Measurements from ENCODE around the gene COPZ2.
"Not testable (repeated sequence)": the region's sequence is repeated elsewhere in the genome, so short reads cannot be mapped to it uniquely, and the experiment has no call there.

Gene COPZ2

DNA sequence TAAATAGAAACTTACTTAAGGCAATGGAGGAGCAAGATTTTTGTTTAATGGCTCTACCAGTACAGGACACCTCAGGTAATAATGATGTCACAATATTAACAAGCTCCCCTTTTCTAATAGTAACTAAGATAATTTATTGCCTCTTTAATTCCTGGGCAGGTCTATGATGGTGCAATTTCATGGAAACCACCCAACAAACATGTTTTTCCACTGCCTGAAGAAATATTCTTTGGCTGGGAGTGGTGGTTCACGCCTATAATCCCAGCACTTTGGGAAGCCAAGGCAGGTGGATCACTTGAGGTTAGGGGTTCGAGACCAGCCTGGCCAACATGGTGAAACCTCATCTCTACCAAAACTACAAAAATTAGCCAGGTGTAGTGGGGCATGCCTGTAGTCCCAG lies 30.2 kb upstream of the COPZ2 start:
- not testable (repeated sequence) for H3K4me1 ChIP-seq (ENCODE audit: control insufficient read depth, insufficient read depth, low read length); H3K4me3 ChIP-seq (ENCODE audit: low read depth, low read length); H3K9me3 ChIP-seq (ENCODE audit: control insufficient read depth, insufficient read depth, low read length); H3K9ac ChIP-seq (ENCODE audit: low read depth, low read length); H3K27ac ChIP-seq (ENCODE audit: low read depth, low read length); H3K27me3 ChIP-seq (ENCODE audit: control insufficient read depth, insufficient read depth, low read length)
- peaks cover 85% of the 10 kb centered on the region for H3K36me3 ChIP-seq (ENCODE audit: control insufficient read depth, insufficient read depth, low read length)

DNA sequence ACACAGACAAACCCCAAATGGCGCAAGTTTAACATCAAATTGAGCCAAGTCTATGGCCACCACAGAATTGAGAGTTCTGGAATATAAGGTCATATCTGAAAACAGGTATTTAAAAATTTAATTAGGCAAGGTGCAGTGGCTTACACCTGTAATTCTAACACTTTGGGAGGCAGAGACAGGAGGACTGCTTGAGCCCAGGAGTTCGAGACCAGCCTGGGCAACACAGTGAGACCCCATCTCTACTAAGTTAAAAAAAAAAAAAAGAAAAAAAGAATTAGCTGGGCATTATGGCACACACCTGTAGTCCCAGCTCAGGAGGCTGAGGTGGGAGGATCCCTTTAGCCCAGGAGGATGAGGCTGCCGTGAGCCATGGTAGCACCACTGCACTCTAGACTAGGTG lies 29.6 kb upstream of the COPZ2 start:
- Histone ChIP-seq H3K27ac (ENCODE audit: low read depth, low read length) (peak overlapping the region; percentile 4), H3K9ac (ENCODE audit: low read depth, low read length) (no peak overlapping the region), H3K4me1 (ENCODE audit: control insufficient read depth, insufficient read depth, low read length) (peaks cover 9% of the 10 kb centered on the region), H3K27me3 (ENCODE audit: control insufficient read depth, insufficient read depth, low read length) (no peaks in the 10 kb centered on the region), H3K36me3 (ENCODE audit: control insufficient read depth, insufficient read depth, low read length) (peaks cover 88% of the 10 kb centered on the region), H3K9me3 (ENCODE audit: control insufficient read depth, insufficient read depth, low read length) (no peaks in the 10 kb centered on the region), H3K4me3 (ENCODE audit: low read depth, low read length) (no peak overlapping the region)

DNA sequence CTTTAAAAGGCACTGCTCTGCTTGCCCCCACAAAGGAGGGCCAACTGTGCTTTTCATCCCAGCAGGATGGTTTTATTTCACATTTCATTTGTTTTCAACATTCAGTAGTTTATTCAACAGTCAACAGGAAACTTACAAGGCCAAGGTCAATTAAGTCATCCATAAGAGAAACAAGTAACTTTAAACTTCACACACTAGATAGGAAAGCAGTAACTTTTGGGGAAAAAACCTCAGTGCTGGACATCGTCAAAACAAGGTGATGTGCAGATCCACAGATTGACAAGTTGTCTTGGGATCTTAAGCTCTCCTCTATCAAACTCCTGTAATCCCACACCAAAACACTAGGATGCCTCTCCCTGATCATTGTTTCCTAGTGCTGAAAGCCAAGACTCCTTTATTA lies 29.1 kb upstream of the COPZ2 start:
- no peak overlapping the region for H3K4me3 ChIP-seq (ENCODE audit: low read depth, low read length)
- H3K36me3 ChIP-seq (ENCODE audit: control insufficient read depth, insufficient read depth, low read length), result peaks cover 88% of the 10 kb centered on the region
- H3K9ac ChIP-seq (ENCODE audit: low read depth, low read length), result no peak overlapping the region
- H3K4me1 ChIP-seq (ENCODE audit: control insufficient read depth, insufficient read depth, low read length), result peaks cover 9% of the 10 kb centered on the region
- peak overlapping the region; percentile 4 for H3K27ac ChIP-seq (ENCODE audit: low read depth, low read length)
- no peaks in the 10 kb centered on the region for H3K9me3 ChIP-seq (ENCODE audit: control insufficient read depth, insufficient read depth, low read length)
- no peaks in the 10 kb centered on the region for H3K27me3 ChIP-seq (ENCODE audit: control insufficient read depth, insufficient read depth, low read length)

DNA sequence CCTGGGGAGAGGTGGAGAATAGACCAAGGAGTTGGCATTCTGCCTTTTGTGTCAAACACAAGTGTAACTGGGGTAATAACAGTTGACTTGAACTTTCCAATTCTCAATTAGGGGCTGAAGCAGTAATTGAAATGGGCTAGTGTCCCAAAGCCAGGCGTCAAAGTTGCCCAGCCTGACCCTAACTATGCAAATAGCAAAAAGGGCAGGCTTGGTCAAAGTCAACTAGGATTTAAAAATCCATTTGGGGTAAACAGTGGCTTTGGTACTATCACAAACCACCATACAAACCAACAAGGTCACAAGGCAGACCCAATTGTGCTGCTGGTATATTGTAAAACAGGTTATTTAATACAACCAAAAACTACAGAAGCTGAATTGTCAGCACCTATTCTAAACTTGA lies 28.6 kb upstream of the COPZ2 start:
- H3K9me3 ChIP-seq (ENCODE audit: control insufficient read depth, insufficient read depth, low read length), result no peaks in the 10 kb centered on the region
- no peaks in the 10 kb centered on the region for H3K27me3 ChIP-seq (ENCODE audit: control insufficient read depth, insufficient read depth, low read length)
- H3K9ac ChIP-seq (ENCODE audit: low read depth, low read length), result no peak overlapping the region
- H3K36me3 ChIP-seq (ENCODE audit: control insufficient read depth, insufficient read depth, low read length), result peaks cover 87% of the 10 kb centered on the region
- H3K27ac ChIP-seq (ENCODE audit: low read depth, low read length), result peak overlapping the region; percentile 65
- H3K4me1 ChIP-seq (ENCODE audit: control insufficient read depth, insufficient read depth, low read length), result peaks cover 9% of the 10 kb centered on the region
- no peak overlapping the region for H3K4me3 ChIP-seq (ENCODE audit: low read depth, low read length)

DNA sequence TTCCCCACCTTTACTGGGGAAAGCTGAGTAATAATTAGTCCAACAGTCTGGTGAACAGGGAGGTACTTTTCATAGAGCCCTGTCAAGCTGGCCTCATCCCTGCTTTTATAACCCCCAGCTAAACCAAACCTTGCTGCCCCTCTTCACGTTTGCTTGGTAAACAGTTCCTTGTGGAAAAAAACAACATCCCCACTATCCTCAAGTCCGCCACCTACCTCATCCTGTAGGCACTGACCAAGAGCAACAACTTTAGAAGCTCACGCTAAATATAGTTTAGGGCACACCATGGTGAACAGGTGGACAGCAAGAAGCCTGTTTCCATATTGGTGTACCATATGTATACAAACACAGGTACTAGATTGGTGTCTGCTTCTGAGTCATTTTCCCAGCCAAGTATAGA lies 27.0 kb upstream of the COPZ2 start:
- H3K27me3 ChIP-seq (ENCODE audit: control insufficient read depth, insufficient read depth, low read length), result no peaks in the 10 kb centered on the region
- peaks cover 9% of the 10 kb centered on the region for H3K4me1 ChIP-seq (ENCODE audit: control insufficient read depth, insufficient read depth, low read length)
- H3K4me3 ChIP-seq (ENCODE audit: low read depth, low read length), result no peak overlapping the region
- H3K27ac ChIP-seq (ENCODE audit: low read depth, low read length), result no peak overlapping the region
- H3K9me3 ChIP-seq (ENCODE audit: control insufficient read depth, insufficient read depth, low read length), result no peaks in the 10 kb centered on the region
- peaks cover 83% of the 10 kb centered on the region for H3K36me3 ChIP-seq (ENCODE audit: control insufficient read depth, insufficient read depth, low read length)
- no peak overlapping the region for H3K9ac ChIP-seq (ENCODE audit: low read depth, low read length)

DNA sequence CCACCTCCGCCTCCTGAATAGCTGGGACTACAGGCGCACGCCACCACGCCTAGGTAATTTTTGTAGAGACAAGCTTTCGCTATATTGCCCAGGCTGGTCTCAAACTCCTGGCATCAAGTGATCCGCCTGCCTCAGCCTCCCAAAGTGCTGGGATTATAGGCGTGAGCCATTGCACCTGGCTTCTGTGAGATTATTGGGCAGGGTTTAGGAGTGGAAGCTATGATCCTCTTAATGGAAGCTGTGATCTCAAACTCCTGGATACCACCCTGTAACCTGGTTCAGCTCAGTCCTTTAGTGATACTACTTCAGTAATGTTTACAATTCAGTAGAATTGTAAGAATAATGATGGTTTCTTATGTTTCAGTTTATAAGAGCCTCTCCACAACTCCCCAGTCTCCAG lies 24.7 kb upstream of the COPZ2 start:
- peaks cover 88% of the 10 kb centered on the region for H3K36me3 ChIP-seq (ENCODE audit: control insufficient read depth, insufficient read depth, low read length)
- peaks cover 9% of the 10 kb centered on the region for H3K4me1 ChIP-seq (ENCODE audit: control insufficient read depth, insufficient read depth, low read length)
- no peak overlapping the region for H3K27ac ChIP-seq (ENCODE audit: low read depth, low read length)
- no peaks in the 10 kb centered on the region for H3K9me3 ChIP-seq (ENCODE audit: control insufficient read depth, insufficient read depth, low read length)
- no peak overlapping the region for H3K4me3 ChIP-seq (ENCODE audit: low read depth, low read length)
- no peaks in the 10 kb centered on the region for H3K27me3 ChIP-seq (ENCODE audit: control insufficient read depth, insufficient read depth, low read length)
- no peak overlapping the region for H3K9ac ChIP-seq (ENCODE audit: low read depth, low read length)

DNA sequence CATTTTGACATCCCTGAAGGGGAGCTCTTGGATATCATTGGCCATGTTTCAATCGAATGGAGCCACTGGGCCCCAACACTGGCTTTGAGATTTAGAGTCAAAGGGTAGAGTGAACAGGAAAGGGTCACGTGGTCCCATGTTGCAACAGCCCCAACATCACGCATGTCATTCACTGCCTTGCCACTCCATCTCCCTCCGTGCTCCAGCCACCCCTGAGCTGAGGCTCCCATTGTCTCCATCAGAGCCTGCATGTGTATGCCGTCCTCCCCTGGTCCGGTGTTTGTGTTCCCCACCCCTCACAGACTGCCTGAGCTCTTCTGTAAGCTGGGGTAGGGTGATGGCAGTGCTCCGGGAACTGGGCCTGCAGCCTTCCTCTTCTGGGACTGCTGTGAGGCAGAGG lies 22.7 kb upstream of the COPZ2 start:
- Histone ChIP-seq H3K9me3 (ENCODE audit: control insufficient read depth, insufficient read depth, low read length) (no peaks in the 10 kb centered on the region), H3K27me3 (ENCODE audit: control insufficient read depth, insufficient read depth, low read length) (no peaks in the 10 kb centered on the region), H3K36me3 (ENCODE audit: control insufficient read depth, insufficient read depth, low read length) (peaks cover 85% of the 10 kb centered on the region), H3K9ac (ENCODE audit: low read depth, low read length) (no peak overlapping the region), H3K4me1 (ENCODE audit: control insufficient read depth, insufficient read depth, low read length) (peaks cover 11% of the 10 kb centered on the region), H3K27ac (ENCODE audit: low read depth, low read length) (no peak overlapping the region), H3K4me3 (ENCODE audit: low read depth, low read length) (no peak overlapping the region)

DNA sequence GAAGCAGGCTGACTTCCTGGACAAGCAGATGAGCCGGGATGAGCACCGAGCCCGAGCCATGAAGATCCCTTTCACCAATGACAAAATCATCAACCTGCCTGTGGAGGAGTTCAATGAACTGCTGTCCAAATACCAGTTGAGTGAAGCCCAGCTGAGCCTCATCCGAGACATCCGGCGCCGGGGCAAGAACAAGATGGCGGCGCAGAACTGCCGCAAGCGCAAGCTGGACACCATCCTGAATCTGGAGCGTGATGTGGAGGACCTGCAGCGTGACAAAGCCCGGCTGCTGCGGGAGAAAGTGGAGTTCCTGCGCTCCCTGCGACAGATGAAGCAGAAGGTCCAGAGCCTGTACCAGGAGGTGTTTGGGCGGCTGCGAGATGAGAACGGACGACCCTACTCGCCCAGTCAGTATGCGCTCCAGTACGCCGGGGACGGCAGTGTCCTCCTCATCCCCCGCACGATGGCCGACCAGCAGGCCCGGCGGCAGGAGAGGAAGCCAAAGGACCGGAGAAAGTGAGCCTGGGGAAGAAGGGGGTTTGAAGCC lies 21.6 kb upstream of the COPZ2 start:
- peaks cover 11% of the 10 kb centered on the region for H3K4me1 ChIP-seq (ENCODE audit: control insufficient read depth, insufficient read depth, low read length)
- H3K9me3 ChIP-seq (ENCODE audit: control insufficient read depth, insufficient read depth, low read length), result no peaks in the 10 kb centered on the region
- H3K27me3 ChIP-seq (ENCODE audit: control insufficient read depth, insufficient read depth, low read length), result no peaks in the 10 kb centered on the region
- no peak overlapping the region for H3K27ac ChIP-seq (ENCODE audit: low read depth, low read length)
- H3K4me3 ChIP-seq (ENCODE audit: low read depth, low read length), result no peak overlapping the region
- no peak overlapping the region for H3K9ac ChIP-seq (ENCODE audit: low read depth, low read length)
- peaks cover 74% of the 10 kb centered on the region for H3K36me3 ChIP-seq (ENCODE audit: control insufficient read depth, insufficient read depth, low read length)

DNA sequence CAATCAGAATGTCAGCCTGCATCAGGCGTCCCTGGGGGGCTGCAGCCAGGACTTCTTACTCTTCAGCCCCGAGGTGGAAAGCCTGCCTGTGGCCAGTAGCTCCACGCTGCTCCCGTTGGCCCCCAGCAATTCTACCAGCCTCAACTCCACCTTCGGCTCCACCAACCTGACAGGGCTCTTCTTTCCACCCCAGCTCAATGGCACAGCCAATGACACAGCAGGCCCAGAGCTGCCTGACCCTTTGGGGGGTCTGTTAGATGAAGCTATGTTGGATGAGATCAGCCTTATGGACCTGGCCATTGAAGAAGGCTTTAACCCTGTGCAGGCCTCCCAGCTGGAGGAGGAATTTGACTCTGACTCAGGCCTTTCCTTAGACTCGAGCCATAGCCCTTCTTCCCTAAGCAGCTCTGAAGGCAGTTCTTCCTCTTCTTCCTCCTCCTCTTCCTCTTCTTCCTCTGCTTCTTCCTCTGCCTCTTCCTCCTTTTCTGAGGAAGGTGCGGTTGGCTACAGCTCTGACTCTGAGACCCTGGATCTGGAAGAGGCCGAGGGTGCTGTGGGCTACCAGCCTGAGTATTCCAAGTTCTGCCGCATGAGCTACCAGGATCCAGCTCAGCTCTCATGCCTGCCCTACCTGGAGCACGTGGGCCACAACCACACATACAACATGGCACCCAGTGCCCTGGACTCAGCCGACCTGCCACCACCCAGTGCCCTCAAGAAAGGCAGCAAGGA lies 21.0 kb upstream of the COPZ2 start:
- H3K27ac ChIP-seq (ENCODE audit: low read depth, low read length), result no peak overlapping the region
- no peaks in the 10 kb centered on the region for H3K27me3 ChIP-seq (ENCODE audit: control insufficient read depth, insufficient read depth, low read length)
- H3K4me1 ChIP-seq (ENCODE audit: control insufficient read depth, insufficient read depth, low read length), result peaks cover 17% of the 10 kb centered on the region
- H3K36me3 ChIP-seq (ENCODE audit: control insufficient read depth, insufficient read depth, low read length), result peaks cover 70% of the 10 kb centered on the region
- H3K9ac ChIP-seq (ENCODE audit: low read depth, low read length), result no peak overlapping the region
- no peaks in the 10 kb centered on the region for H3K9me3 ChIP-seq (ENCODE audit: control insufficient read depth, insufficient read depth, low read length)
- no peak overlapping the region for H3K4me3 ChIP-seq (ENCODE audit: low read depth, low read length)

DNA sequence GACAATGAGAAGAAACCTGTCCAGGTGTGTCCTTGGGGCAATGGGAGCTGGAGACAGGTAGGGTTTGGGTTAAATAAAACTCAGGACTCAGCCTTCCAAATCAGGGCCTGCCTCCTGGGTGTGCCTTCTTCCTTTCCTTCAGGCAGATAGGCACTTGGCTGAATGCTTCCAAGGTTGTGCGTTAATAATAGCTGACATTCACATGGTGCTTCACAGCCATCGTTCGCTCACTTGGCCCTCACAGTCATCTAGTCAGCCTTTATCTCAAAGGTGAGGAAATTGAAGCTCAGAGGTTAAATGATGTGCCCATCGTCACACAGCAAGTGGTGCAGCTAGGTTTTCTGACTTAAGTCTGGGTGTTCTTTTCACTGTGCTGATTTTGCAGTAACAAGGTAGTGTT lies 20.0 kb upstream of the COPZ2 start:
- H3K9ac ChIP-seq (ENCODE audit: low read depth, low read length), result no peak overlapping the region
- H3K27me3 ChIP-seq (ENCODE audit: control insufficient read depth, insufficient read depth, low read length), result no peaks in the 10 kb centered on the region
- no peaks in the 10 kb centered on the region for H3K9me3 ChIP-seq (ENCODE audit: control insufficient read depth, insufficient read depth, low read length)
- no peak overlapping the region for H3K4me3 ChIP-seq (ENCODE audit: low read depth, low read length)
- peaks cover 26% of the 10 kb centered on the region for H3K4me1 ChIP-seq (ENCODE audit: control insufficient read depth, insufficient read depth, low read length)
- H3K36me3 ChIP-seq (ENCODE audit: control insufficient read depth, insufficient read depth, low read length), result peaks cover 70% of the 10 kb centered on the region
- no peak overlapping the region for H3K27ac ChIP-seq (ENCODE audit: low read depth, low read length)

DNA sequence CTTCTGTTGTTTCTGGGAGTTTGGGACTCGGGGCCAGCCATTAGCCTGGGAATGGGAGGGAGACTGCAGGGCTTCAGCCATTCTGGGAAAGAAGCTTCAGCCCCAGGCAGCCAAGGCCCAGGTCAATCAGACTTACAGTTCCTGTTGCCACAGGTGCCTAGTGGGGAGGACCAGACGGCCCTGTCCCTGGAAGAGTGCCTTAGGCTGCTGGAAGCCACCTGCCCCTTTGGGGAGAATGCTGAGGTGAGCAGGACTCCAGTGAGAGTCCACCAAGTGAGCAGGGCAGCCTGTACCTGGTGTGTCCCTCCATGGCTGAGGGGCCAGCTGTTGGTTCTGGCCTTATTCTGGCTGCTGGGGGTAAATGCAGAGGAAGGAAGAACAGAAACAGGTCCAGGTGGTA lies 19.3 kb upstream of the COPZ2 start:
- Histone ChIP-seq H3K27ac (ENCODE audit: low read depth, low read length) (peak overlapping the region; percentile 96), H3K36me3 (ENCODE audit: control insufficient read depth, insufficient read depth, low read length) (peaks cover 70% of the 10 kb centered on the region), H3K4me1 (ENCODE audit: control insufficient read depth, insufficient read depth, low read length) (peaks cover 33% of the 10 kb centered on the region)

More for the DNA sequence above, 19.3 kb upstream of the COPZ2 start:
- Histone ChIP-seq H3K9me3 (ENCODE audit: control insufficient read depth, insufficient read depth, low read length) (no peaks in the 10 kb centered on the region), H3K9ac (ENCODE audit: low read depth, low read length) (no peak overlapping the region), H3K4me3 (ENCODE audit: low read depth, low read length) (no peak overlapping the region), H3K27me3 (ENCODE audit: control insufficient read depth, insufficient read depth, low read length) (no peaks in the 10 kb centered on the region)
